NCI-H1417 (cell line): ENCODE results near the gene VTI1A.
"Not testable (repeated sequence)": the region's sequence is repeated elsewhere in the genome, so short reads cannot be mapped to it uniquely, and the experiment has no call there.

Experiments used
- DNase-seq, 3 experiments: peaks; one replicate each; lab custom pipeline; 2025; lab: John Stamatoyannopoulos, UW

VTI1A gene

DNA sequence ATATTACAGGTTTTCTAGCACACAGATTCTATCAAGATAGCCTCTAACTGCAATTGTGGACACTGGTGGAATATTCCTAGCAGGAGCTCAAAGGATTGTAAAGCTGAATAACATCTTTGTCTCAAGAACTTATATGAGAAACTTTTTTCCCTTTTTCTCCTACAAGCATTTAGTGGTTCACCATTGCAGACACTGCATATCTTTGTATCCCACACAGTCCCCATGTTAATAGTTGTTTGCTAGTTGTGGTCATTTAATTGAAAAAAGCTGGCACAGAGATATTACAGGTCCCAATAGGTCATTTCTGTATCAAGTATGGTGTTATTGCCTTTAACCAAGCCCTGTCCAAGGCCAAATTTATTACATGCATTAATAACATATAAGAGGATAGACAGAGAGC is 276.9 kb downstream of the VTI1A start:
- no peak for DNase-seq

GRCh38 chr10:112724404-112724991 is 277.5 kb downstream of the VTI1A start:
- no peak for DNase-seq

- DNase-seq, result no peak
Measured at GRCh38 chr10:112728118-112728883, 281.3 kb downstream of the VTI1A start.

DNA sequence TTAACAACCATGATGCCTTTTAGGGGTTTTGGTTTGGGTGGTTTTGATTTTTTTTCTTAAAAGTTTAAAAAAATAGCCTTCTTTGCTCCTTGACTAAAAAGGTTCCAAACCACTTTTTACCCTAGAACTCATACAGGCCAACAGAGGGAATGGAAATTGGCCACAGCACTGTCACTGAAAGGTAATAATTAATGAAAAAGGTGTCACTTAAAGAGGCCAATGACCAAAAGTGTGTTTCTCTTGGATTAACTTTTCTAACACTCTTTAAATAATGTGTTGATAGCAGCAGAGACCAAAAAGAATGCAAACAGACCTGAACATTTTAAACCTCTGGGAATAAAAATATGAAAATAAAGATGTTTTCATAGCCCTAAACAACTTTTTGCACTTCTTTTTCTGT is 282.0 kb downstream of the VTI1A start:
- DNase-seq, result no peak

DNA sequence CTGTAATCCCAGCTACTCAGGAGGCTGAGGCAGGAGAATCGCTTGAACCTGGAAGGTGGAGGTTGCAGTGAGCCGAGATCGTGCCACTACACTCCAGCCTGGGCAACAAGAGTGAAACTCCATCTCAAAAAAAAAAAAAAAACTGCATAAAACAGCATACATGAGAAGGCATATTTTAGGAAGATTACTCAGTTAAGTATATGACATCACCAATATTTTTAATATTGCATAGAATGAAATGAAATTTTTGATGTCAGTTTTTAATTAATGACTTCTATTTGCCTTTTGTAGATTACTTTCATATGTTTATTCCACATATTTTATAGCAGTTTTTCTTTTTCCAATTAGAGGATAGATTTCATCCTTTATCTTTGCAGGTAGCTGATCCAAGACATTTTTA is 284.4 kb downstream of the VTI1A start:
- DNase-seq, result not testable (repeated sequence)

- peak in 1 of 3 experiments; percentile 67 for DNase-seq
Measured at GRCh38 chr10:112732277-112732921, 285.4 kb downstream of the VTI1A start.

DNA sequence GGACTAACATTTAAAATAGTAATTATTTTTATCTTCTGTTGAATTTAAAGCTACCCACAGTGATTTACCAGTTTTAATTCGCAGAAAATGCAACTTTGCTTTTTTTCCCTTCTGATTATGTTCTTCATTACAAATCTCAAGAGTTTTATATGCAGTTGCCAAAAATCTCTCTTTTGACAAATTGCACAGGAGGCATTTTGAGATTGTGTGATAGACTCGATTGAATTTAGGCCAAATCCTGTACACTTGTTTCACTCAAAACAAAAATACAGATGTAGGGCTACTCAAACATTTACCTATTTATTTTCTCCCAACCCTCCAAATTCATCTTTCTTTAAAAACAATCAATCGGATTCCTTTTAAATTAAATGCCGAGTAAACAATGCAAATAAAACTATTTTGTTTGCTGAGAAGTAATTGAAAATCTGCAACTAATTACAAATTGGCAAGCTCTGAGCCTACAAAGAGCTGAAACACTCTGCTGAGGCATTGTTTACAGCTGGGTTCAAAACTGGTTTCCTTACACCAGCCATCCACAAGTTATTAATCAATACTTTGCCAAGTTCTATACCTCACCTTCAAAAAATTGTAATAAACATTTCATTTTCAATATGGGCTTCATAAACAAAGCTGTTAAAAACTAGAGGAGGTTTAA is 288.2 kb downstream of the VTI1A start:
- DNase-seq, result no peak

GRCh38 chr10:112738606-112739591 is 291.9 kb downstream of the VTI1A start:
- no peak for DNase-seq

GRCh38 chr10:112739592-112740353 is 292.8 kb downstream of the VTI1A start:
- no peak for DNase-seq

DNA sequence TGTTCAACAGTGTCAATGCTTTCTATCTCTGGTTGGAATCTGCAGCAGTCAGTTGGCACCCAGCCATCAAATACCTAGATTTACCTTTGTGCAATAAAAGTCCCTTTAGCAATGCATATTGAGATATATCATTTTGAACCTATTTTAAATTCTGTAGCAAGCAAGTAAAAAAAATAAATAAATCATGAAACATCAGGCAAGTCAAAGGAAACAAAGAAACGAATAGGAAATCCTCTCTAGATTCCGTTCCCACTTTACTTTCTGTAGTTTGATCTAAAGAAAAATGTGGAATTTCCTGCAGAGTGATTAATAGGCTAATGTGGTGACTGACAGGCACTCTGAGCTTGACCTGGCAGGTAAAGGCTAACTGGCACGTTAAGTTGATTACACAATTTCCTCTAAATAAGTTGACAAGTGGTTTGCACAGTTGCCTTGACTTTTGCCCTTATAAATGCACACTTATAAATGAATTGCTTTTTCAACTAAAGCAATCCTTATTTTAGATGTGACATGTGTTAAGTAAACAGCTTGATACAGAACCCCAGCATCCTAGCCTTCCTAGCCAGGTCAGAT is 294.9 kb downstream of the VTI1A start:
- DNase-seq, result peak in 2 of 3 experiments; percentile 19 to 62

GRCh38 chr10:112744181-112745096 is 297.4 kb downstream of the VTI1A start:
- DNase-seq, result no peak

GRCh38 chr10:112746329-112746728 is 299.3 kb downstream of the VTI1A start:
- DNase-seq, result no peak

- no peak for DNase-seq
Measured at GRCh38 chr10:112750427-112751167, 303.6 kb downstream of the VTI1A start.

- no peak for DNase-seq
Measured at GRCh38 chr10:112751651-112752050, 304.6 kb downstream of the VTI1A start.

DNA sequence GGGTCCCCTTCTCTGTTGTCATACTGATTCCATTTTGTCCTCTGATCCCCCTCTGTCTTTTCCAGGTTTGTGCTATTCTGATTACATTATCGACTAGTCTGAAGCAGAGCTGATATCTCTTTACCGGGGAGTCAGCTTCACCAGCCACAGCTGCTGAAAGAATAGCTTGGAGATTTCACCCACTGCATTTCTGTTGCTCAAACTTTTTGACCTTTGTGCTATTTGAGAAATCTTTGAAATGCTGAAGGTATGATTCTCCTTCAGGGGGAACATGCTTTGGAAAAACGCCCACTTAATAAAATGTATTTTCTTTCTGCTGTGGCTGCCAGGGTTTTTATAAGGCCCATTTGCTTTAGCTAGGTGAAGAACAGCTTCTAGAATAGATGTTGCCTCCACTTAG is 305.3 kb downstream of the VTI1A start:
- no peak for DNase-seq

DNA sequence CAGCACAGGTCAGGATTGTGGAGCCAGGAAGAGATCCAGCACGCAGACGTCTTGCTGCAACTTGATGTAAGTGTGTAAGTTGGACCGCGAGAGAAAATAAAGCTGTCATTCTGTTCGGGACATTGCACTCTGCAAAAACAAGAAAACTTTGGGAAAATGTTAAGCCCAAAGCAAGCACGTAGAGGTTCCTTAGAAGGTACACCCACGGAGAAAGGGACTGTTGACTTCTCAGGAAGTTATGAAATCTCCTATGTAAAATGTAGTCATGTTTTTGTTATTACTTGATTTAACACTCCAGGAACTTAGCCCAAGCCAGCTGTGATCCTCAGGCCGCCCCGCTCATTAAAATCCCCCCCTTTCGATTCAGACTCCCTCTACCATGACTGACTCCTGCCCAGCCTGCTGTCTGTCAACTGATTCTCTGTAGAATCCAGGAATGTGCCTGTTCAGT is 307.0 kb downstream of the VTI1A start:
- DNase-seq, result no peak

- DNase-seq, result no peak
Measured at GRCh38 chr10:112755446-112756234, 308.6 kb downstream of the VTI1A start.

- no peak for DNase-seq
Measured at GRCh38 chr10:112756235-112756527, 309.2 kb downstream of the VTI1A start.
